ENCODE results near the gene NOTCH2. TPM values are rescaled to one million over a fixed set of nuclear protein-coding genes. Genes with fewer than 3 reads are reported as not detected.

NOTCH2 gene
- total RNA-seq, 1 donor from 2014 or later, result 34.8 TPM

GRCh38 chr1:119919241-119919640 lies 150.2 kb downstream of the NOTCH2 start:
- intact Hi-C loops (cut with DNase I), result no loop called here
- DNase-seq (ENCODE audit: low spot score), result no peak

GRCh38 chr1:119918301-119918700 lies 151.2 kb downstream of the NOTCH2 start:
- no peak for DNase-seq (ENCODE audit: low spot score)
- intact Hi-C loops (cut with DNase I), result no loop called here

DNA sequence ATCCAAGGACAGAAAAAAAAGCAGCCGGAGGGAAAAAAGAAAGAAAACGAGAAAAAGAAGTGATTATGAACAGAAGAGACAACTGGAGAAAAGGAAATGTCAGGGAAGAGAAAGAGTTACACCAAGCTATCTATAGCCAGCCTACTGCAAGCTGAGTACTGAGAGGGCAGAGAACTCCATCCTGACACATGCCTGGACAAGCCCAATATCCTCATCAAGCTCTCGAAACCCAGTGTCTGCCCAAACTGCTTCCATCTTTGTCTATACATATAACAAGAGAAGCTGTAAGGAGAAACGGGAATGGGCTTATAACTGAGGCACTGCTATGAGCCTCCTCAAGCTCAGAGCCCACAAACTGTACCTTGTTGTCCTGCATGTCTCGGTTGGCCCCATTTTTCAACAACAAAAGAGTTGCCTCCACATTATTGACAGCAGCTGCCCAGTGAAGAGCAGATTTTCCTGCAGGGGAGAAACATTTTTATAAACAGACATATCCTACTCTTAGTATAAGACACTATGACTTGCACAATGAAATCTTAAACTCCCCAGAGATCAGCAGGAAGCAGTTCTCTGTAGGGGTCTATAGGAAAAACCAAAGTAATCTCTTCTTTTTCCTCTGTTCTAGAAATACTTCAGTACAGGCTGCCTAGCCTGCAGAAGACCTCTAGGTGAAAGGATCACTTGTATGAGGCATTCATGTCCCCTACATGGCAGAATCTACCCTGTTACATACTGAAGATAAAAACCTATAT lies 152.0 kb downstream of the NOTCH2 start:
- intact Hi-C loops (cut with DNase I), result no loop called here
- DNase-seq (ENCODE audit: low spot score), result no peak

DNA sequence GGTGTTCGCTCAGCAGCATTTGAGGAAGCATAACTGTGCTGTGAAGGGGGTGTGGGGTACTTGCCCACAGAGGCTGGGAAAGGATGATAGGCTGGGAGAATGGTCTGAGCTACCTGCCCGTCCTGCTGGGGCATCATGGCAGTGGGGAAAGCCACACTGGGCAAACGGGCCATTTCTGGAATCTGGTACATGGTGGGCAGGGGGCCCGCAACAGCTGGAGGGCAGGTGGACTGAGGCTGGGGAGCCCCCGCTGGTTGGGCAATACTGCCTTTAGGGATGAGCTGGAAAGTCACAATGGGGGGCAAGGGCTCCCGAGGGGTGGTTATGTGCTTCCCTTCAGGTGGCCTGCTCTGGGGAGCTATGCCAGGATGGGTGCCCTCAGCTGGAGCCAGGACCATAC lies 153.9 kb downstream of the NOTCH2 start:
- intact Hi-C loops (cut with DNase I), result no loop called here
- DNase-seq (ENCODE audit: low spot score), result no peak

- DNase-seq (ENCODE audit: low spot score), result no peak
- intact Hi-C loops (cut with DNase I), result no loop called here
Measured at GRCh38 chr1:119914071-119914470, 155.4 kb downstream of the NOTCH2 start.

GRCh38 chr1:119912963-119913362 lies 156.5 kb downstream of the NOTCH2 start:
- intact Hi-C loops (cut with DNase I), result no loop called here

GRCh38 chr1:119911775-119912174 lies 157.7 kb downstream of the NOTCH2 start:
- DNase-seq (ENCODE audit: low spot score), result no peak
- intact Hi-C loops (cut with DNase I), result no loop called here

More at GRCh38 chr1:119912963-119913362, 156.5 kb downstream of the NOTCH2 start:
- DNase-seq (ENCODE audit: low spot score), result no peak

DNA sequence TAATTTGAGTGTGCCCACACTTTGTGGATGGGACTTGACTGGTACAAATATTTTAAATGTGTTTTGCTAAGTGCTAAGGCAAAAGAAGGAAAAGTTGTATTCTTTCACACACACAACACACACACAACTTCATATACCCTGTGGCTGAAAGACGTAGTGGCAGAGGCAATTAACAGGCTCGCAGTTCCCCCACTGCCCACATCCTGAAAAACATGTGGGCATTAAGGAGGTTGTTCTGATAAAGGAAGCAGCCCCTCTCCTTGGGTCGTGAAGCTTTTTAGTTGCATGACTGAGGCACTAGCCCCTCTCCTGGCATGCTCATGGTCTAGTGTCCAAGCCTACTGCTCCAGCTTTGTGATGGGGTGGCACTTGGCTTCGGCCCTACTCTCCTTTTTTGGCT lies 158.8 kb downstream of the NOTCH2 start:
- intact Hi-C loops (cut with DNase I), result no loop called here
- DNase-seq (ENCODE audit: low spot score), result no peak

GRCh38 chr1:119909890-119910596 lies 159.4 kb downstream of the NOTCH2 start:
- intact Hi-C loops (cut with DNase I), result no loop called here
- no peak for DNase-seq (ENCODE audit: low spot score)

DNA sequence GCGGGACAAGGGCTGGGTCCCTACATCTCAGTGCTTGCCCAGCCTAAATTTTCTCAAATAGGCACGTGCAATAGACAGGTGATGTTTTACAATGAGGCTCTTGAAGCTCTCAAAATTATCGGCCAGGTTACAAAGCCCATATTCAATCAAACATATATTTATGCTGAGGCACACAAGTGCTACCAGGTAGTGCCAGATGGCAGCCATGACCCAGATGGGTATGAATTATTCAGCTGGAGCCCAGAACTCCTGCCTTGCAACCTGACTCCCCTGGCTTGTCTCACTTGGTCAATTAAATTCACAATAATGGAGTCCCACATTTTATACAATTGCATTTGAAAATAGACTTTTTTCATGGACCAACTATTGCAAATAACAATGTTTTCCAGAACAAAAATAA lies 160.8 kb downstream of the NOTCH2 start:
- intact Hi-C loops (cut with DNase I), result no loop called here
- no peak for DNase-seq (ENCODE audit: low spot score)

GRCh38 chr1:119906927-119907652 lies 162.4 kb downstream of the NOTCH2 start:
- no peak for DNase-seq (ENCODE audit: low spot score)
- intact Hi-C loops (cut with DNase I), result no loop called here

- DNase-seq (ENCODE audit: low spot score), result no peak
- intact Hi-C loops (cut with DNase I), result no loop called here
Measured at GRCh38 chr1:119903443-119903835, 166.0 kb downstream of the NOTCH2 start.

DNA sequence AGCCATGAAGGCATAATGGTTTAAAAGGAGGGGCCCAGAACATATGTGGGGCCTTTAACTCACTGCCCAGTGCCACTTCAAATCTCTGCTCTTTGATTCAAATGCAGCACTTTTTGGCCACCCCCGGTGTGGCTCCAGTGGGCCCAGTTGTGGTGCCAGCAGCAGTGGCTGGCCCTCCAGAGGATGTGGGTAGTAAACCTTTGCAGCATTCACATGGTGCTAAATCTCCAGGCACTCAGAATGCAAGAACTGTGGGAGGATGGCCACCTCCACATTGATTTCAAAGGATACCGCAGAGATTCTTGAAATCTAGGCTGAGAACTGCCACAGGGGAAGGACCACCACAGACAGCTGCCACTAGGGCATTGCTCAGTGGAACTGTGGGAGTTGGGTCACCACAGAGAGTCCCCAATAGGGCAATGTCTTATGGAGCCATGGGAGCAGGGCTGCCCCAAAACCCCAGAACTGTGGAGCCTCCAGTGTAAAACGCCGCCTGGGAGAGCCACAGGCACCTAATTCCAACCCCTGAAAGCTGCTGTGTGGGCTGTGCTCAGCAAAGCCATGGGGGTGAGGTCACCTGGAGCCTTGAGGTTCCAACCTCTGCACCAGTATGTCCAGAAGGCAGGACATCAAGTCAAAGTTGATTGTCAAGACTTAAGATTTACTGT lies 166.6 kb downstream of the NOTCH2 start:
- DNase-seq (ENCODE audit: low spot score), result no peak

GRCh38 chr1:119898981-119899720 lies 170.3 kb downstream of the NOTCH2 start:
- intact Hi-C loops (cut with DNase I), result no loop called here

More for the DNA sequence above, 166.6 kb downstream of the NOTCH2 start:
- intact Hi-C loops (cut with DNase I), result no loop called here

DNA sequence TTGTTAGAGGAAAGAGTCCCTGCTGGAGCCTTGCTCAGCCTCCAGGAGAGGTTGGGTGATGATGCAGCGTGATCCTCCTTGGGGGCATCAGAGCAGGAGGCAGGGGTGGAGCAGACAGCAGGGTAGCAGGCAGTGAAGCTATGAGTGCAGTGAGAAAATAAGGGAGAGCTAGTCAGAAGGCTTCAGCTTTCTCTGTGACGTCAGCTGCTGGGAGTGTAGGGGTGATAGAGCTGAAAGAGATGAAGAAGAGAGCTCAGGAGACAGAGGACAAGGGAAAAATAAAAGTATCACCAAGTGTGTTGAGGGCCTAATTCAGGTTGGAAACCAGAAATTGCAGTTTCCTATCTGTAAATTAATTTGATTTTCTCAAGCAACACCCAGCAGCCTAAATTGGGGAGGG lies 170.9 kb downstream of the NOTCH2 start:
- no peak for DNase-seq (ENCODE audit: low spot score)
- intact Hi-C loops (cut with DNase I), result no loop called here

More at GRCh38 chr1:119898981-119899720, 170.3 kb downstream of the NOTCH2 start:
- no peak for DNase-seq (ENCODE audit: low spot score)

DNA sequence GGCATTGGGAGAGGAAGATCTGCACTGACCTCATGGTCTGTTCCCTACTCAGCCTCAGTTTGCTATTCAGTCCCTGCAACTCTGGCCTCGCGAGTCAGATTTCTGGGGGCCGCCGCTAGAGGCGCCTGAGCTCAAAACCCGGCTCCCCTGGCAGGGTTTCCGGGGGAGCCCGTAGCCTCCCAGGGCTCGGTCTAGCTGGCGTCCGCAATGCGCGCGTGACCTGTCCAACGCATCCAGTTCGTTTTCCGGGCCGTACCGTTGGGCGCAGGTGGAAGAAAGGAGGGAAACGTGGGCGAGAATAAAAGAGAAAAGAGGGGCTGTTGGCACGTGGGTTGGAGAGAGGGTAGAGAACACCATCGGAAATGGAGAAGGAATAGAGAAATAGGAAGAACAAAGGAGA lies 173.2 kb downstream of the NOTCH2 start, which contains the start of gene ADAM30:
Gene ADAM30 (minus strand): TSS at position 213 of the 400 bp plus-strand sequence. CDS start 179 bp downstream, at position 34.
- intact Hi-C loops (cut with DNase I), result no loop called here
- no peak for DNase-seq (ENCODE audit: low spot score)

- intact Hi-C loops (cut with DNase I), result no loop called here
- DNase-seq (ENCODE audit: low spot score), result no peak
Measured at GRCh38 chr1:119895102-119895501, 174.4 kb downstream of the NOTCH2 start.

- no peak for DNase-seq (ENCODE audit: low spot score)
- intact Hi-C loops (cut with DNase I), result no loop called here
Measured at GRCh38 chr1:119893827-119894700, 175.4 kb downstream of the NOTCH2 start.
